HepG2 (cell line): ENCODE results near the gene SP140L. TPM values are rescaled to one million over a fixed set of nuclear protein-coding genes. Genes with fewer than 3 reads are reported as not detected.

ENCODE experiments used
- CBX5 ChIP-seq: sonication (generic); formaldehyde crosslinking; IDR thresholded peaks from 2 replicates; pipeline ENCODE4 v1.4.0; 2020; ENCODE audit warnings: missing genetic modification reagents, borderline replicate concordance
- CENPX ChIP-seq: sonication (generic); formaldehyde crosslinking; IDR thresholded peaks from 2 replicates; pipeline ENCODE4 v1.9.0; 2021; ENCODE audit warnings: mild to moderate bottlenecking, missing genetic modification reagents, moderate library complexity
- CREBL2 ChIP-seq: sonication (generic); formaldehyde crosslinking; IDR thresholded peaks from 2 replicates; pipeline ENCODE4 v1.8.1; 2023; ENCODE audit warnings: missing genetic modification reagents, mild to moderate bottlenecking, borderline replicate concordance
- HDAC2 ChIP-seq: sonication (generic); formaldehyde crosslinking; IDR thresholded peaks from 2 replicates; pipeline ENCODE4 v1.4.0; 2020; ENCODE audit warnings: missing genetic modification reagents
- HMG20B ChIP-seq: conservative IDR thresholded peaks from 2 replicates; pipeline ENCODE4 v1.6.1; 2016; ENCODE audit warnings: missing genetic modification reagents, missing compliant biosample characterization
- HNRNPH1 ChIP-seq: fragments of 200-400 bp; formaldehyde crosslinking; optimal IDR thresholded peaks from 2 replicates; pipeline ENCODE3; 2017; ENCODE audit warnings: mild to moderate bottlenecking, low read depth, low read length
- PAXIP1 ChIP-seq: sonication (generic); formaldehyde crosslinking; conservative IDR thresholded peaks from 2 replicates; pipeline ENCODE4 v1.4.0; 2020; ENCODE audit warnings: mild to moderate bottlenecking, missing genetic modification reagents, moderate library complexity
- PHF21A ChIP-seq: sonication (generic); formaldehyde crosslinking; IDR thresholded peaks from 2 replicates; pipeline ENCODE4 v1.5.0; 2020; ENCODE audit warnings: mild to moderate bottlenecking, missing genetic modification reagents
- SCMH1 ChIP-seq: sonication (generic); formaldehyde crosslinking; IDR thresholded peaks from 2 replicates; pipeline ENCODE4 v1.9.0; 2021; ENCODE audit warnings: missing genetic modification reagents, mild to moderate bottlenecking, borderline replicate concordance
- ZNF605 ChIP-seq: sonication (generic); formaldehyde crosslinking; IDR thresholded peaks from 2 replicates; pipeline ENCODE4 v1.8.0; 2022; ENCODE audit warnings: mild to moderate bottlenecking, missing genetic modification reagents
- ZNF646 ChIP-seq: sonication (generic); formaldehyde crosslinking; IDR thresholded peaks from 2 replicates; pipeline ENCODE4 v1.9.0; 2021; ENCODE audit warnings: mild to moderate bottlenecking, missing genetic modification reagents
- polyA plus RNA-seq, 8 experiments: library from polyadenylated mRNA; depleted of rRNA in 3 of 8; stranded (reverse) in 7 of 8; unstranded in 1 of 8; fragments of >200 nt; fragmentation: Illumina TruSeq in 4 of 8; extraction: Trizol in 4 of 8; gene quantifications; 2 replicates each; pipeline versions ENCODE4 v1.2.1 to v1.2.3, GENCODE V29; 2011 to 2016; ENCODE audit warnings: low read depth in 4 of 8, missing spikeins in 1 of 8, mixed read lengths in 1 of 8; ENCODE audit not compliant: insufficient read depth in 1 of 8
- total RNA-seq, 5 experiments: library from RNA; depleted of rRNA; stranded (reverse); fragments of >200 nt; fragmentation: Illumina TruSeq; extraction: Trizol; gene quantifications; 2 replicates each; pipeline ENCODE4 v1.2.3, GENCODE V29; 2016; ENCODE audit warnings: low read depth in 1 of 5
- TF ChIP-seq, protein P1 (sequence below): IDR thresholded peaks from 2 replicates; pipeline ENCODE4 v1.6.1; 2016; ENCODE audit warnings: mild to moderate bottlenecking
- TF ChIP-seq, protein P2 (sequence below): sonication (generic); formaldehyde crosslinking; IDR thresholded peaks from 2 replicates; pipeline ENCODE4 v1.5.0; 2020; ENCODE audit warnings: missing genetic modification reagents, mild to moderate bottlenecking, borderline replicate concordance
- TF ChIP-seq, protein P3 (sequence below): sonication (generic); formaldehyde crosslinking; IDR thresholded peaks from 2 replicates; pipeline ENCODE4 v1.4.0; 2020; ENCODE audit warnings: missing genetic modification reagents
- TF ChIP-seq, protein P4 (sequence below): sonication (generic); formaldehyde crosslinking; IDR thresholded peaks from 2 replicates; pipeline ENCODE4 v1.4.0; 2020; ENCODE audit warnings: mild to moderate bottlenecking, missing genetic modification reagents

The SP140L gene
- total and polyA plus RNA-seq, 2 of the 13 experiments (the other 11 are each of a cell fraction or from before 2014, with no cell fraction given) = 10.9 to 17.5 TPM

GRCh38 chr2:230356084-230356483, 29.1 kb downstream of the SP140L start (continued):
- TF ChIP-seq, protein P1, sequence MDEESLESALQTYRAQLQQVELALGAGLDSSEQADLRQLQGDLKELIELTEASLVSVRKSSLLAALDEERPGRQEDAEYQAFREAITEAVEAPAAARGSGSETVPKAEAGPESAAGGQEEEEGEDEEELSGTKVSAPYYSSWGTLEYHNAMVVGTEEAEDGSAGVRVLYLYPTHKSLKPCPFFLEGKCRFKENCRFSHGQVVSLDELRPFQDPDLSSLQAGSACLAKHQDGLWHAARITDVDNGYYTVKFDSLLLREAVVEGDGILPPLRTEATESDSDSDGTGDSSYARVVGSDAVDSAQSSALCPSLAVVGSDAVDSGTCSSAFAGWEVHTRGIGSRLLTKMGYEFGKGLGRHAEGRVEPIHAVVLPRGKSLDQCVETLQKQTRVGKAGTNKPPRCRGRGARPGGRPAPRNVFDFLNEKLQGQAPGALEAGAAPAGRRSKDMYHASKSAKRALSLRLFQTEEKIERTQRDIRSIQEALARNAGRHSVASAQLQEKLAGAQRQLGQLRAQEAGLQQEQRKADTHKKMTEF = peak; percentile 60
- TF ChIP-seq PAXIP1 (CRISPR knock-in tag) = peak; percentile 56
- TF ChIP-seq, protein P2, sequence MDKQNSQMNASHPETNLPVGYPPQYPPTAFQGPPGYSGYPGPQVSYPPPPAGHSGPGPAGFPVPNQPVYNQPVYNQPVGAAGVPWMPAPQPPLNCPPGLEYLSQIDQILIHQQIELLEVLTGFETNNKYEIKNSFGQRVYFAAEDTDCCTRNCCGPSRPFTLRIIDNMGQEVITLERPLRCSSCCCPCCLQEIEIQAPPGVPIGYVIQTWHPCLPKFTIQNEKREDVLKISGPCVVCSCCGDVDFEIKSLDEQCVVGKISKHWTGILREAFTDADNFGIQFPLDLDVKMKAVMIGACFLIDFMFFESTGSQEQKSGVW (CRISPR knock-in tag) = no peak
- no peak for TF ChIP-seq PHF21A (CRISPR knock-in tag)
- TF ChIP-seq HDAC2 (CRISPR knock-in tag) = peak; percentile 42; the same call in 1 of the 2 replicates
- TF ChIP-seq CENPX (CRISPR knock-in tag) = no peak
- 0 out of 2 replicates have a peak, but pooled peaks have one; percentile 47 for TF ChIP-seq HMG20B
- no peak for TF ChIP-seq ZNF605
- TF ChIP-seq SCMH1 (CRISPR knock-in tag) = no peak
- no peak for TF ChIP-seq CREBL2 (CRISPR knock-in tag)
- TF ChIP-seq HNRNPH1 = no peak
- TF ChIP-seq ZNF646 (CRISPR knock-in tag) = 0 out of 2 replicates have a peak, but pooled peaks have one; percentile 49
- TF ChIP-seq, protein P3, sequence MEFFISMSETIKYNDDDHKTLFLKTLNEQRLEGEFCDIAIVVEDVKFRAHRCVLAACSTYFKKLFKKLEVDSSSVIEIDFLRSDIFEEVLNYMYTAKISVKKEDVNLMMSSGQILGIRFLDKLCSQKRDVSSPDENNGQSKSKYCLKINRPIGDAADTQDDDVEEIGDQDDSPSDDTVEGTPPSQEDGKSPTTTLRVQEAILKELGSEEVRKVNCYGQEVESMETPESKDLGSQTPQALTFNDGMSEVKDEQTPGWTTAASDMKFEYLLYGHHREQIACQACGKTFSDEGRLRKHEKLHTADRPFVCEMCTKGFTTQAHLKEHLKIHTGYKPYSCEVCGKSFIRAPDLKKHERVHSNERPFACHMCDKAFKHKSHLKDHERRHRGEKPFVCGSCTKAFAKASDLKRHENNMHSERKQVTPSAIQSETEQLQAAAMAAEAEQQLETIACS = no peak
- TF ChIP-seq, protein P4, sequence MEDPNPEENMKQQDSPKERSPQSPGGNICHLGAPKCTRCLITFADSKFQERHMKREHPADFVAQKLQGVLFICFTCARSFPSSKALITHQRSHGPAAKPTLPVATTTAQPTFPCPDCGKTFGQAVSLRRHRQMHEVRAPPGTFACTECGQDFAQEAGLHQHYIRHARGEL (CRISPR knock-in tag) = no peak
- no peak for TF ChIP-seq CBX5 (CRISPR knock-in tag)
